Measurements from ENCODE around the gene TARS3.
A peak's percentile ranks its signal among the peaks of the same experiment; 100 is the strongest.

Gene TARS3

GRCh38 chr15:101613130-101614000 is 110.9 kb downstream of the TARS3 start:
- Mint-ChIP-seq H3K4me1 (peaks cover 9% of the 10 kb centered on the region), H3K27ac (no peak overlapping the region), H3K4me3 (no peak overlapping the region), H3K9me3 (no peaks in the 10 kb centered on the region), H3K36me3 (peaks cover 5% of the 10 kb centered on the region)
- no peak for ATAC-seq
- DNase-seq (ENCODE audit: low spot score in 2 of 2) = peak in 1 of 2 donors; percentile 43

- no peak overlapping the region for H3K4me3 Mint-ChIP-seq
- no peak overlapping the region for H3K27ac Mint-ChIP-seq
- peaks cover 5% of the 10 kb centered on the region for H3K36me3 Mint-ChIP-seq
- peak in 1 of 2 donors; percentile 29 for DNase-seq (ENCODE audit: low spot score in 2 of 2)
- H3K4me1 Mint-ChIP-seq = peaks cover 9% of the 10 kb centered on the region
- ATAC-seq = no peak
- no peaks in the 10 kb centered on the region for H3K9me3 Mint-ChIP-seq
These were observed 111.6 kb downstream of the TARS3 start for GRCh38 chr15:101612676-101613075.

- Mint-ChIP-seq H3K4me3 (no peak overlapping the region), H3K36me3 (peaks cover 5% of the 10 kb centered on the region), H3K9me3 (no peaks in the 10 kb centered on the region), H3K27ac (peak overlapping the region; percentile 37), H3K4me1 (peaks cover 9% of the 10 kb centered on the region)
- DNase-seq (ENCODE audit: low spot score in 2 of 2) (peak in 1 of 2 donors; percentile 30), ATAC-seq (no peak)
These were observed 112.5 kb downstream of the TARS3 start for GRCh38 chr15:101611580-101612299.

- no peak overlapping the region for H3K4me3 Mint-ChIP-seq
- no peaks in the 10 kb centered on the region for H3K9me3 Mint-ChIP-seq
- H3K27ac Mint-ChIP-seq = peak overlapping the region; percentile 37
- H3K36me3 Mint-ChIP-seq = peaks cover 5% of the 10 kb centered on the region
- ATAC-seq (no peak), DNase-seq (ENCODE audit: low spot score in 2 of 2) (peak in 1 of 2 donors; percentile 32)
- H3K4me1 Mint-ChIP-seq = peaks cover 6% of the 10 kb centered on the region
These were observed 113.3 kb downstream of the TARS3 start for GRCh38 chr15:101611007-101611406.

- peak in 1 of 2 donors; percentile 17 for DNase-seq (ENCODE audit: low spot score in 2 of 2)
- Mint-ChIP-seq H3K9me3 (no peaks in the 10 kb centered on the region), H3K4me1 (peaks cover 2% of the 10 kb centered on the region), H3K36me3 (peaks cover 1% of the 10 kb centered on the region), H3K4me3 (no peak overlapping the region), H3K27ac (no peak overlapping the region)
- peak; percentile 14 for ATAC-seq
These were observed 113.7 kb downstream of the TARS3 start for GRCh38 chr15:101610611-101611000.

- ATAC-seq = peak; percentile 11
- no peak overlapping the region for H3K27ac Mint-ChIP-seq
- H3K36me3 Mint-ChIP-seq = no peaks in the 10 kb centered on the region
- DNase-seq (ENCODE audit: low spot score in 2 of 2) = peak in 1 of 2 donors; percentile 37
- no peak overlapping the region for H3K4me3 Mint-ChIP-seq
- no peaks in the 10 kb centered on the region for H3K4me1 Mint-ChIP-seq
- no peaks in the 10 kb centered on the region for H3K9me3 Mint-ChIP-seq
These were observed 114.3 kb downstream of the TARS3 start for GRCh38 chr15:101609742-101610610.

- DNase-seq (ENCODE audit: low spot score in 2 of 2) = no peak
- H3K4me1 Mint-ChIP-seq = no peaks in the 10 kb centered on the region
- H3K4me3 Mint-ChIP-seq = no peak overlapping the region
- ATAC-seq = no peak
- H3K27ac Mint-ChIP-seq = no peak overlapping the region
- H3K36me3 Mint-ChIP-seq = no peaks in the 10 kb centered on the region
- H3K9me3 Mint-ChIP-seq = no peaks in the 10 kb centered on the region
These were observed 116.1 kb downstream of the TARS3 start for GRCh38 chr15:101608201-101608600.

GRCh38 chr15:101607108-101607507 is 117.2 kb downstream of the TARS3 start:
- Mint-ChIP-seq H3K36me3 (no peaks in the 10 kb centered on the region), H3K27ac (no peak overlapping the region), H3K9me3 (no peaks in the 10 kb centered on the region), H3K4me1 (no peaks in the 10 kb centered on the region), H3K4me3 (no peak overlapping the region)
- DNase-seq (ENCODE audit: low spot score in 2 of 2) (no peak), ATAC-seq (no peak)

- Mint-ChIP-seq H3K4me3 (no peak overlapping the region), H3K27ac (no peak overlapping the region), H3K4me1 (no peaks in the 10 kb centered on the region), H3K9me3 (no peaks in the 10 kb centered on the region), H3K36me3 (no peaks in the 10 kb centered on the region)
- DNase-seq (ENCODE audit: low spot score in 2 of 2) (peak in 1 of 2 donors; percentile 30), ATAC-seq (no peak)
These were observed 120.0 kb downstream of the TARS3 start for GRCh38 chr15:101604124-101604874.
